Heart left ventricle (tissue), 13 donors: ENCODE data around the gene SELENOV.

Experiments used
- POLR2A ChIP-seq, 2 donors: fragments of 450-650 bp; IDR thresholded peaks; one replicate each; pipeline ENCODE4 v1.6.1; 2017; ENCODE audit warnings: antibody characterized with exemption in 2 of 2, mild to moderate bottlenecking in 2 of 2, moderate library complexity in 2 of 2
- TF ChIP-seq, protein P1 (sequence below), 12 donors: fragments of 200-600 bp; sonication (generic) in 4 of 12; IDR thresholded peaks; one replicate each; pipeline versions ENCODE4 v1.5.0 to v1.8.0; 2018 to 2022; ENCODE audit warnings: antibody characterized with exemption in 12 of 12, mild to moderate bottlenecking in 5 of 12
- donor health status: ischemic (EF 13 %, LVEDD 7.1; RV severe dilation, severe dysfunction).
- donor health status: DM: no; HTN: yes; CAD: no.
- donor health status: DM: no; HTN: no; CAD: no.
- donor health status: ischemic (EF 25% LVEDD 6.9; RV normal size, moderate dysfunction).
- donor health status: ischemic (EF 25% LVEDD 5.7; RV mildly dilated, moderate dysfunction).
- donor health status: ischemic (EF 35%, LVEDD 5.7; RV mildly dilated, moderate dysfunction).
- donor health status: nonischemic (EF 11% LVEDD 7.7; RV severe dilation, severe dysfunction).
- donor health status: DM: yes; HTN: yes; CAD: no.
- donor health status: PGD.
- donor health status: ischemic (EF 29% LVEDD 5.4; RV normal size, mild dysfunction).
- donor health status: nonischemic (EF 23%, LVEDD 6.1; RV moderate dilation, normal function).

DNA sequence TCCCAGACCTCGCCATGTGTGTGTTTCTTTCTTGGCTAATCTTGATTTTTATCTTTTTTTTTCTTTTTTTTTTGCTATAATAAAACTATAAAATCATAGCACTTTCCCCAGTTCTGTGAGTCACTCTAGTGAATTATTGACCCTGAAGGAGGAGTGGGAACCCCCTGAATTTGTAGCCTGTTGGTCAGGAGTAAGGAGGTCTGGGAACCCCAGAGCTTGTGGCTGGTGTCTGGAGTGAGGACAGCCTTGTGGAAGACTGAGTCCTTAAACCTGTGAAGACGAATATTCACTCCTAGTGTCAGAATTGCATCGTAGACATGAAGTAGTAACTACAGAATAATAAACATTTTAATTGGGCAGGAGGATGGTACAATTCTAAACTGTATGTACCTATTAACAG, 10.3 kb downstream of the SELENOV start:
- TF ChIP-seq POLR2A (IDR thresholded peaks at IDR 0.05), result no peak
- TF ChIP-seq, protein P1, sequence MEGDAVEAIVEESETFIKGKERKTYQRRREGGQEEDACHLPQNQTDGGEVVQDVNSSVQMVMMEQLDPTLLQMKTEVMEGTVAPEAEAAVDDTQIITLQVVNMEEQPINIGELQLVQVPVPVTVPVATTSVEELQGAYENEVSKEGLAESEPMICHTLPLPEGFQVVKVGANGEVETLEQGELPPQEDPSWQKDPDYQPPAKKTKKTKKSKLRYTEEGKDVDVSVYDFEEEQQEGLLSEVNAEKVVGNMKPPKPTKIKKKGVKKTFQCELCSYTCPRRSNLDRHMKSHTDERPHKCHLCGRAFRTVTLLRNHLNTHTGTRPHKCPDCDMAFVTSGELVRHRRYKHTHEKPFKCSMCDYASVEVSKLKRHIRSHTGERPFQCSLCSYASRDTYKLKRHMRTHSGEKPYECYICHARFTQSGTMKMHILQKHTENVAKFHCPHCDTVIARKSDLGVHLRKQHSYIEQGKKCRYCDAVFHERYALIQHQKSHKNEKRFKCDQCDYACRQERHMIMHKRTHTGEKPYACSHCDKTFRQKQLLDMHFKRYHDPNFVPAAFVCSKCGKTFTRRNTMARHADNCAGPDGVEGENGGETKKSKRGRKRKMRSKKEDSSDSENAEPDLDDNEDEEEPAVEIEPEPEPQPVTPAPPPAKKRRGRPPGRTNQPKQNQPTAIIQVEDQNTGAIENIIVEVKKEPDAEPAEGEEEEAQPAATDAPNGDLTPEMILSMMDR (IDR thresholded peaks at IDR 0.05), result no peak
